Astrocyte of the cerebellum (primary cell): ENCODE results near the gene ABCC1.

Experiments
- DNase-seq: peaks from one replicate; pipeline ENCODE4 v3.0.0-alpha.2; 2011; ENCODE audit warnings: low read depth
- H3K4me3 ChIP-seq: 2 replicates; pipeline ENCODE4 v1.5.1; 2011; ENCODE audit warnings: mild to moderate bottlenecking, low read depth, low read length, moderate library complexity
- CTCF ChIP-seq: IDR thresholded peaks from 2 replicates; pipeline ENCODE4 v1.5.1; 2012; ENCODE audit warnings: low read length, low read depth, moderate library complexity, mild to moderate bottlenecking; ENCODE audit errors: missing control alignments
- in situ Hi-C: cut with HindIII; loops from 2 replicates; pipeline ENCODE4 v1.10.0; 2017; ENCODE audit warnings: low sequenced_read_pairs

The ABCC1 gene

GRCh38 chr16:16009401-16009800 is 60.0 kb downstream of the ABCC1 start:
- no peak overlapping the region for H3K4me3 ChIP-seq
- in situ Hi-C loops: no loop called here
- DNase-seq: no peak
- no peak for TF ChIP-seq CTCF

- in situ Hi-C loops: no loop called here
- TF ChIP-seq CTCF: no peak
- no peak for DNase-seq
- no peak overlapping the region for H3K4me3 ChIP-seq
Observed at GRCh38 chr16:16010194-16010593, 60.8 kb downstream of the ABCC1 start.

GRCh38 chr16:16012144-16012543 is 62.7 kb downstream of the ABCC1 start:
- H3K4me3 ChIP-seq: no peak overlapping the region
- no peak for DNase-seq
- in situ Hi-C loops: no loop called here
- TF ChIP-seq CTCF: no peak

GRCh38 chr16:16013812-16014211 is 64.4 kb downstream of the ABCC1 start:
- DNase-seq: no peak
- no peak for TF ChIP-seq CTCF
- no peak overlapping the region for H3K4me3 ChIP-seq
- in situ Hi-C loops: no loop called here

GRCh38 chr16:16014329-16015224 is 65.2 kb downstream of the ABCC1 start:
- TF ChIP-seq CTCF: no peak
- H3K4me3 ChIP-seq: no peak overlapping the region
- in situ Hi-C loops: no loop called here
- DNase-seq: no peak

GRCh38 chr16:16015849-16016248 is 66.4 kb downstream of the ABCC1 start:
- in situ Hi-C loops: no loop called here

More at GRCh38 chr16:16015849-16016248, 66.4 kb downstream of the ABCC1 start:
- no peak overlapping the region for H3K4me3 ChIP-seq
- TF ChIP-seq CTCF: no peak
- no peak for DNase-seq
